HEK293T (cell line): ENCODE data around the gene MRPL30.
"Not testable (repeated sequence)": the region's sequence is repeated elsewhere in the genome, so short reads cannot be mapped to it uniquely, and the experiment has no call there.

ENCODE experiments used
- CTCF ChIA-PET: fragments of 350-600 bp; formaldehyde crosslinking; extraction: SDS; loops from one replicate; lab custom pipeline; 2021; ENCODE audit warnings: antibody characterized with exemption, inconsistent platforms; lab: Yijun Ruan, JAX
- POLR2A ChIA-PET: fragments of 350-600 bp; formaldehyde crosslinking; extraction: SDS; loops from one replicate; lab custom pipeline; 2020; ENCODE audit warnings: antibody characterized with exemption, inconsistent platforms; lab: Yijun Ruan, JAX
- DNase-seq: peaks from one replicate; pipeline ENCODE4 v3.0.0; 2012; ENCODE audit warnings: mixed read lengths; ENCODE audit errors: extremely low spot score
- ARNT ChIP-seq: fragments of 450-650 bp; IDR thresholded peaks from 2 replicates; pipeline ENCODE4 v1.6.1; 2017; ENCODE audit warnings: mild to moderate bottlenecking
- BHLHE40 ChIP-seq: fragments of 450-650 bp; IDR thresholded peaks from 2 replicates; pipeline ENCODE4 v1.6.1; 2016; ENCODE audit warnings: mild to moderate bottlenecking, moderate library complexity, borderline replicate concordance
- CTBP1 ChIP-seq: fragments of 450-650 bp; IDR thresholded peaks from 2 replicates; pipeline ENCODE4 v1.6.1; 2016; ENCODE audit warnings: borderline replicate concordance
- ELF4 ChIP-seq: fragments of 450-650 bp; IDR thresholded peaks from 2 replicates; pipeline ENCODE4 v1.6.1; 2017; ENCODE audit warnings: antibody characterized with exemption
- FOXA1 ChIP-seq: fragments of 450-650 bp; IDR thresholded peaks from 2 replicates; pipeline ENCODE4 v1.6.1; 2016; ENCODE audit warnings: mild to moderate bottlenecking
- FOXK2 ChIP-seq: fragments of 450-650 bp; IDR thresholded peaks from 2 replicates; pipeline ENCODE4 v1.6.1; 2016; ENCODE audit warnings: mild to moderate bottlenecking
- FOXM1 ChIP-seq: fragments of 450-650 bp; IDR thresholded peaks from 2 replicates; pipeline ENCODE4 v1.6.1; 2017; ENCODE audit warnings: mild to moderate bottlenecking, borderline replicate concordance
- HDGF ChIP-seq: fragments of 450-650 bp; IDR thresholded peaks from 2 replicates; pipeline ENCODE4 v1.6.1; 2017; ENCODE audit warnings: antibody characterized with exemption, borderline replicate concordance
- L3MBTL2 ChIP-seq: fragments of 450-650 bp; conservative IDR thresholded peaks from 2 replicates; pipeline ENCODE4 v1.6.1; 2016; ENCODE audit warnings: mild to moderate bottlenecking
- LEF1 ChIP-seq: fragments of 450-650 bp; IDR thresholded peaks from 2 replicates; pipeline ENCODE4 v1.6.1; 2017; ENCODE audit warnings: mild to moderate bottlenecking, borderline replicate concordance
- NFRKB ChIP-seq: fragments of 450-650 bp; IDR thresholded peaks from 2 replicates; pipeline ENCODE4 v1.6.1; 2016; ENCODE audit warnings: mild to moderate bottlenecking, moderate library complexity
- PKNOX1 ChIP-seq: fragments of 450-650 bp; IDR thresholded peaks from 2 replicates; pipeline ENCODE4 v1.6.1; 2016
- SP1 ChIP-seq: fragments of 450-650 bp; IDR thresholded peaks from 2 replicates; pipeline ENCODE4 v1.6.1; 2017
- SUZ12 ChIP-seq: fragments of 450-650 bp; IDR thresholded peaks from 2 replicates; pipeline ENCODE4 v1.6.1; 2016; ENCODE audit warnings: mild to moderate bottlenecking
- TARDBP ChIP-seq: fragments of 450-650 bp; IDR thresholded peaks from 2 replicates; pipeline ENCODE4 v1.6.1; 2016
- ZNF384 ChIP-seq: fragments of 450-650 bp; IDR thresholded peaks from 2 replicates; pipeline ENCODE4 v1.6.1; 2016

The MRPL30 gene

DNA sequence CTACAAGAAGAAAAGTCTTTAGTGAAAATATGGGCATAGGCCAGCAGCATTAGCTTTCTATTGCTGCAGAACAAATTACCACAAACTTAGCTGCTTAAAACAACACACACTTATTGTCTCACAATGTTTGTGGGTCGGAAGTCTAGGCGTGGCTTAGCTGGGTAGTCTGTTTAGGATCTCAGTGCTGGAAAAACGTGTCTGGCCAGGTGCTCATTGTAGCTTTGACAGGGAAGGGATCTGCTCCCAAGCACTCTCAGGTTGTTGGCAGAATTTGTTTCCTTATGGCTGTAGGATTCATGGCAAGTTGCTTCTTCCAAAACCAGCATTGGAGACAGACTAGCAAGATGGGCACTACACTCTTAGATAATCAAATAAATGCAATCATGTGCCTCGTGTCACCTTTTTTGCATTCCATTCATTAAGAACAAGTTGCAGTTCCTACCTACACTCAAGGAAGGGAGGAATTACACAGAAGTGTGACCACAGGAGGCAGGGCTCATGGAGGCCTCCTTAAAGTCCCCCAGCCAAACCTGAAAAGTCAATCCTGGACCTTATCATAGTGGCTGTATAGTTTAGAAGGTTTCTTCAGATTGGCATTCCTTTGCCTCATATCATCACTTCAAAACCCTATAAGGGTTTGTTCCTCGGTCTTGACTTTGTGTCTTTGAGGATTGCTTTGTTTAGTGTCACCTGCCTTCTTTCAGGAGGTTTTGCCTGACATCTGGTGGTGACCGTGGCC lies 17.3 kb downstream of the MRPL30 start:
- ChIA-PET POLR2A (interaction anchor here (0.7 kb wide), 1 partner anchor 17 kb away, joined by 3 read pairs; the partner anchor contains the start of genes MITD1 and MRPL30), CTCF (no interaction called here)
- DNase-seq: no peak
- TF ChIP-seq HDGF: no peak
- no peak for TF ChIP-seq ELF4
- no peak for TF ChIP-seq SUZ12
- TF ChIP-seq FOXK2: no peak
- TF ChIP-seq ARNT: no peak

DNA sequence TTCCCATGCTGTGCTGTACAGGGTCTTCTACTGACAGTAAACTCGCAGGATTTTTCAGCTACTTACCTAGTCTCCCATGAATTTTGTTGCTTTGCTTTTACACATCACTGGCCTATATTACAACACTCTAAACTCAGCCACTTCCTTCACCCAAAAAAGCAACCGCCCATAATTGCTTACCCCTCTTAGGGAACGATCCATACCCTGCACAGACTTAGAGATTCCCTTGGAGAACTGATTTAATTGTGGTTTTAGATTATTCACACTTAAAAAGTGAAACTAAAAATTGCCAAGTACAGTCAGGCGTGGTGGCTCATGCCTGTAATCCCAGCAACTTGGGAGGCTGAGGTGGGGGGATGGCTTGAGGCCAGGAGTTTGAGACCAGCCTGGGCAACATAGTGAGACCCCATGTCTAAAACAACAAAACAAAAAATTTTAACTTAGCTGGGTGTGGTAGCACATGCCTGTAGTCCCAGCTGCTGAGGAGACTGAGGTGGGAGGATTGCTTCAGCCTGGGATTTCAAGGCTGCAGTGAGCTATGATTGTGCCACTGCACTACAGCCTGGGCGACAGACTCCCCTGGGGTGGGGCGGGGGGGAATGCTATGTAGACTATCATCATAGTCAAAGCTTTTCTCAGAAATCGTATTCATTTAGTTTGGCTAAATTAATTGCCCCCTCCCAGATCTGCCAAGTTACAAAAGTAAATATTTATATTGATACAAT lies 19.3 kb downstream of the MRPL30 start:
- TF ChIP-seq ZNF384: no peak
- TF ChIP-seq FOXM1: no peak
- no peak for TF ChIP-seq SP1
- TF ChIP-seq ELF4: no peak
- no peak for TF ChIP-seq FOXK2
- POLR2A ChIA-PET: no interaction called here
- CTCF ChIA-PET: no interaction called here
- no peak for DNase-seq

- no peak for DNase-seq
- CTCF ChIA-PET: interaction anchor here (0.6 to 1.1 kb wide), 2 partner anchors 10 to 235 kb away, joined by 3 to 4 read pairs; no protein-coding TSS in a partner anchor
- TF ChIP-seq FOXA1 (no peak), L3MBTL2 (no peak), ZNF384 (no peak), HDGF (no peak), BHLHE40 (no peak), FOXM1 (no peak), CTBP1 (no peak), PKNOX1 (no peak), NFRKB (no peak), ARNT (no peak)
- POLR2A ChIA-PET: no interaction called here
Observed at GRCh38 chr2:99201959-99202678, 21.1 kb downstream of the MRPL30 start.

- TF ChIP-seq TARDBP (no peak), LEF1 (no peak), HDGF (no peak), ZNF384 (no peak), FOXK2 (no peak), PKNOX1 (no peak), ARNT (no peak), NFRKB (no peak)
- DNase-seq: no peak
- ChIA-PET CTCF (no interaction called here), POLR2A (no interaction called here)
Observed at GRCh38 chr2:99205491-99205890, 24.5 kb downstream of the MRPL30 start.

- POLR2A ChIA-PET: no interaction called here
- no peak for DNase-seq
- CTCF ChIA-PET: interaction anchor here (1.4 kb wide), 1 partner anchor 9 kb away, joined by 3 read pairs; no protein-coding TSS in a partner anchor
- TF ChIP-seq PKNOX1 (no peak), FOXA1 (no peak), L3MBTL2 (no peak), LEF1 (no peak), ELF4 (no peak), ARNT (no peak), FOXK2 (no peak), ZNF384 (no peak), CTBP1 (no peak), TARDBP (no peak), BHLHE40 (no peak), SUZ12 (no peak), FOXM1 (no peak), NFRKB (no peak), SP1 (no peak), HDGF (no peak)
Observed at GRCh38 chr2:99216096-99216495, 35.1 kb downstream of the MRPL30 start.

DNA sequence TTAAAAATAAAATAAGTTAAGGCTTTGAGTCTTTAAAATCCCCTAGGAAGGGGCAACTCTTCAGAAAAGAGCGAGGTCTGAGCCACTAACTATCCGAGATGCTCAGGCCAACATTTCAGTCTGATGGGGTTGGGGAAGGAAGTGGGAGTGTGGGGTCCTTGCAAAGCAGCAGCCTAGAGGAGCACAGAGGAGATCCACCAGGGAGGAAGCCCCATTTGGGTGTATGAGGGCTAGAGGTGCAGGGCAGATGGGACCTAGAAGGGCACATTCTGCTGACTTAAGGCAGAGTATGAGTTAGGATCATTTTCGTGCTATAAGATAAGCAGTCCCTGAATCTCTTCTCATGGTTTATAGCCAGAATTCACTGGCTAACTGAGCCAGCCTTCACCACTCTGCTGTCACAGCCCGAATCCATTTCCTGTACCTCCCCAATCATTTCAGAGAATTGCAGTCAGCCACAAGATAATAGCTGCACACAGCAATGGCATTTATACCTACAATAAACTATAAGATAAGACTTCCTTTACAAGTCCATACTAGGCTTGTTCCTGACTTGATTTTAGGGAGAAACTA lies 37.0 kb downstream of the MRPL30 start:
- ChIA-PET CTCF (no interaction called here), POLR2A (no interaction called here)
- TF ChIP-seq ELF4: no peak
- no peak for TF ChIP-seq FOXA1
- no peak for TF ChIP-seq BHLHE40
- no peak for TF ChIP-seq SUZ12
- no peak for TF ChIP-seq ARNT
- TF ChIP-seq ZNF384: no peak
- no peak for TF ChIP-seq HDGF
- TF ChIP-seq FOXM1: no peak
- no peak for TF ChIP-seq SP1
- no peak for TF ChIP-seq TARDBP
- no peak for TF ChIP-seq LEF1
- TF ChIP-seq FOXK2: no peak
- no peak for TF ChIP-seq NFRKB
- no peak for TF ChIP-seq L3MBTL2
- TF ChIP-seq PKNOX1: no peak
- no peak for DNase-seq

GRCh38 chr2:99233177-99233576 lies 52.2 kb downstream of the MRPL30 start:
- CTCF ChIA-PET, DNase-seq, POLR2A ChIA-PET: not testable (repeated sequence)
